CD4-positive, alpha-beta T cell treated with Interleukin-17A for 1 hour (primary cell): ENCODE results near the gene ADGRF1.
"Not testable (repeated sequence)": the region's sequence is repeated elsewhere in the genome, so short reads cannot be mapped to it uniquely, and the experiment has no call there.

Experiments
- DNase-seq: peaks from one replicate; pipeline ENCODE4 v3.0.0-alpha.2; 2020

Gene ADGRF1

GRCh38 chr6:47061309-47062300 lies 19.5 kb upstream of the ADGRF1 start:
- DNase-seq, result no peak

- no peak for DNase-seq
Measured at GRCh38 chr6:47059216-47059885, 17.2 kb upstream of the ADGRF1 start.

- DNase-seq, result no peak
Measured at GRCh38 chr6:47057830-47058540, 15.9 kb upstream of the ADGRF1 start.

- no peak for DNase-seq
Measured at GRCh38 chr6:47056832-47057231, 14.7 kb upstream of the ADGRF1 start.

GRCh38 chr6:47054302-47054701 lies 12.2 kb upstream of the ADGRF1 start:
- DNase-seq, result not testable (repeated sequence)

- no peak for DNase-seq
Measured at GRCh38 chr6:47048638-47049037, 6.5 kb upstream of the ADGRF1 start.

GRCh38 chr6:47047479-47048407 lies 5.6 kb upstream of the ADGRF1 start:
- DNase-seq, result peak; percentile 32

GRCh38 chr6:47047097-47047478 lies 5.0 kb upstream of the ADGRF1 start:
- no peak for DNase-seq

GRCh38 chr6:47044397-47044796 lies 2.3 kb upstream of the ADGRF1 start:
- no peak for DNase-seq

GRCh38 chr6:47043286-47043685 lies 1.2 kb upstream of the ADGRF1 start:
- DNase-seq, result no peak

- no peak for DNase-seq
Measured at GRCh38 chr6:47041741-47042140, 391 bp downstream of the ADGRF1 start.

GRCh38 chr6:47034926-47035325 lies 7.2 kb downstream of the ADGRF1 start:
- no peak for DNase-seq

- DNase-seq, result no peak
Measured at GRCh38 chr6:47034421-47034820, 7.7 kb downstream of the ADGRF1 start.

- no peak for DNase-seq
Measured at GRCh38 chr6:47032974-47033765, 9.0 kb downstream of the ADGRF1 start.

- DNase-seq, result no peak
Measured at GRCh38 chr6:47031656-47032055, 10.5 kb downstream of the ADGRF1 start.

- DNase-seq, result no peak
Measured at GRCh38 chr6:47029865-47030561, 12.1 kb downstream of the ADGRF1 start.

GRCh38 chr6:47028835-47029360 lies 13.2 kb downstream of the ADGRF1 start:
- DNase-seq, result no peak

GRCh38 chr6:47027315-47027714 lies 14.8 kb downstream of the ADGRF1 start:
- DNase-seq, result no peak

- no peak for DNase-seq
Measured at GRCh38 chr6:47026679-47027078, 15.5 kb downstream of the ADGRF1 start.

GRCh38 chr6:47023573-47023972 lies 18.6 kb downstream of the ADGRF1 start:
- DNase-seq, result no peak

GRCh38 chr6:47022191-47022590 lies 19.9 kb downstream of the ADGRF1 start:
- DNase-seq, result no peak
